ENCODE results near the gene ELOF1.

Gene ELOF1

GRCh38 chr19:11507370-11508078 lies 51.5 kb downstream of the ELOF1 start:
- H3K4me3 ChIP-seq (ENCODE audit: low read depth, low read length): no peak overlapping the region
- no peak for DNase-seq (ENCODE audit: low read depth)
- TF ChIP-seq, protein P1, sequence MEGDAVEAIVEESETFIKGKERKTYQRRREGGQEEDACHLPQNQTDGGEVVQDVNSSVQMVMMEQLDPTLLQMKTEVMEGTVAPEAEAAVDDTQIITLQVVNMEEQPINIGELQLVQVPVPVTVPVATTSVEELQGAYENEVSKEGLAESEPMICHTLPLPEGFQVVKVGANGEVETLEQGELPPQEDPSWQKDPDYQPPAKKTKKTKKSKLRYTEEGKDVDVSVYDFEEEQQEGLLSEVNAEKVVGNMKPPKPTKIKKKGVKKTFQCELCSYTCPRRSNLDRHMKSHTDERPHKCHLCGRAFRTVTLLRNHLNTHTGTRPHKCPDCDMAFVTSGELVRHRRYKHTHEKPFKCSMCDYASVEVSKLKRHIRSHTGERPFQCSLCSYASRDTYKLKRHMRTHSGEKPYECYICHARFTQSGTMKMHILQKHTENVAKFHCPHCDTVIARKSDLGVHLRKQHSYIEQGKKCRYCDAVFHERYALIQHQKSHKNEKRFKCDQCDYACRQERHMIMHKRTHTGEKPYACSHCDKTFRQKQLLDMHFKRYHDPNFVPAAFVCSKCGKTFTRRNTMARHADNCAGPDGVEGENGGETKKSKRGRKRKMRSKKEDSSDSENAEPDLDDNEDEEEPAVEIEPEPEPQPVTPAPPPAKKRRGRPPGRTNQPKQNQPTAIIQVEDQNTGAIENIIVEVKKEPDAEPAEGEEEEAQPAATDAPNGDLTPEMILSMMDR (IDR thresholded peaks at IDR 0.05; ENCODE audit: control insufficient read depth, extremely low read depth, insufficient read depth): no peak

DNA sequence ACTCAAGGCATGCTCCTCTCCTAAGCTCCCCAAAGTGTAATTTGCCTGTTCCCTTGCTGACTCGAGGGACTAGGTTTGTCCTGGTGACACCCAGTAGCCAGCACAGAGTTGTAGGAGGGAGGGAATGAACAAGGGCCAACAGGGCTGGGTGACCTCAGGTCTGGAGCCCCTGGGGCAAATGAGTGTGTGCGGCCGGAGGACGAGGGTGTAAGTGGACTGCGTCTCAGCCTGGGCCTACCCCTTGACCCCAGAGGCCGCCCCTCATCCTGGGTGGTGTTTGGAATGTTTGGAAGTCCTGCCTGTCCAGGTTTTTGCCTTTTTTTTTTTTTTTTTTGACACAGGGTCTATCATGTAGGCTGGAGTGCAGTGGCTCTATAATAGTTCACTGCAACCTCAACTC lies 52.1 kb downstream of the ELOF1 start:
- TF ChIP-seq, protein P1 (IDR thresholded peaks at IDR 0.05; ENCODE audit: control insufficient read depth, extremely low read depth, insufficient read depth): no peak
- no peak for DNase-seq (ENCODE audit: low read depth)
- H3K4me3 ChIP-seq (ENCODE audit: low read depth, low read length): peak overlapping the region; percentile 81

DNA sequence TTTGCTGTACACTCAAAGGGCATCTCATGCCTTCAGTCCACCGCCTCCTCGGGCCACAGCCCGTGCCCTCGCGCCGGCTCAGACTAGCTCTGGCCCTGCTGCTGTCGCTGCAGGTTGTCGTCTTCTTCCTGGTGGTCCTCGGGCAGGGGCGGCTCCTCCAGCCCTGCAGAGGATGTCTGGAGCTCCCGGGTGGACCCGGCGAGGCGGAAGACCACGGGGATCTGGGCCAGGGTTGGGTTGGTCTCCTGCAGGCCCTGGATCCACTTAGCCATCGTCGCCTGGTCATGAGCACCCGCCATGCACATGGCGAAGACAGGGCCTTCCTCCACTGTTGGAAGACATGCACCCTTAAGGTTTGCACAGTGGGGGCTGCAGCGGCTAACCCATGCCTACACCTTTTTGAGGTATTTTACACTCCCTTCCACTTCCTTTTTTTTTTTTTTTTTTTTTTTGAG lies 52.9 kb downstream of the ELOF1 start:
- DNase-seq (ENCODE audit: low read depth): no peak
- H3K4me3 ChIP-seq (ENCODE audit: low read depth, low read length): peak overlapping the region; percentile 81
- TF ChIP-seq, protein P1 (IDR thresholded peaks at IDR 0.05; ENCODE audit: control insufficient read depth, extremely low read depth, insufficient read depth): no peak

GRCh38 chr19:11505504-11506100 lies 53.4 kb downstream of the ELOF1 start, which contains the start of gene ZNF653:
Gene ZNF653, minus strand, starts transcription at chr19:11505839. Its CDS starts 53 bp downstream, at chr19:11505786.
- DNase-seq (ENCODE audit: low read depth): peak; percentile 82
- TF ChIP-seq, protein P1 (IDR thresholded peaks at IDR 0.05; ENCODE audit: control insufficient read depth, extremely low read depth, insufficient read depth): no peak
- H3K4me3 ChIP-seq (ENCODE audit: low read depth, low read length): peak within 1 kb of the TSS; percentile 81

DNA sequence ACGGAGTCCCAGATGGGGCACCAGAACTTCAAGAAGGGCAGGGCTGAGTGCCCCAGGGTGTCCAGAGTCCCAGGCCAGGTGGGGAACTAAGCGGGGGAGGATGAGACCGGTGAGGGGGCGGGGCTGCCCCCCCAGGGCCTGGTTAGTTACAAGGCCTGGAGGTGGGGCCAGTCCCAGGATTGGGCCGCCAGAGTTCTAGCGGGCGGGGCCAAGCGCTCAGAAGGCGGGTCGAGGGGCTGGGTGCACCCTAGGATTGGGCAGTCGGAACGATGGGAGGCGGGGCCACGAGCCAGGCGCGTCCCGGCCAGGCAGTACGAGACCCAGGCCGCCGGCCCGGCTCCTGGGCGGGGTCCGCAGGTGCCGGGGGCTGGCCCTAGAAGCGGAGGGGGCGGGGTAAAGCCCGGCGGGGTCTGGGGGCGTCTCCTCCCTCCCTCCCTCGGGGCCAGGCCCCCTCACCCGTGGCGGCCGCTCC lies 54.0 kb downstream of the ELOF1 start:
- peak overlapping the region; percentile 81 for H3K4me3 ChIP-seq (ENCODE audit: low read depth, low read length)
- peak; percentile 89 for DNase-seq (ENCODE audit: low read depth)
- TF ChIP-seq, protein P1 (IDR thresholded peaks at IDR 0.05; ENCODE audit: control insufficient read depth, extremely low read depth, insufficient read depth): no peak

DNA sequence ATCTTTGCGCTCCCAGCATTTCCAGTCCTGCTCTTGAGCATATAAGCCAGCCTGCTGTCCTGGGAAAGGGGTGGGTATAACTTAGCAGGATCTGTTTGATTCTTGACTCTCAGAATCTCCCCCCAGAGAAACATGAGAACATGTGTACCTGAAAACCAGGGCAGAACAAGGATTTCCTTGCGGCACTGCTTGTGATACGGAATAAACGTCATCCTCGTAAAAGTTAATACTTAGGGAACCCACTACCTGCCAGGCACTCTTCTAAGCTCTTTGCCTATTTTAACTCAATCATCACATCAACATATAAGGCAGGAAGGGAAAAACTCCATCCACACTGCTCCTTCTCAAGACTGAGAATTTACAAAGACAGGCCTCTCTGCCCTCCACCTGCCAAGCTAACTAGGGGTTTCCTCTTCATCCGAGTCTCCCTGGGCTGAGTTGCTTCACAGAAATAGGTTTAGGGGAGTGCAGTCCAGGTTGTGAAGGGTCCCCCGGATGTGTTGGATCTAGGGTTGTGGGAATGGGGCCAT lies 54.5 kb downstream of the ELOF1 start:
- TF ChIP-seq, protein P1 (IDR thresholded peaks at IDR 0.05; ENCODE audit: control insufficient read depth, extremely low read depth, insufficient read depth): no peak
- no peak for DNase-seq (ENCODE audit: low read depth)
- H3K4me3 ChIP-seq (ENCODE audit: low read depth, low read length): peak overlapping the region; percentile 81

Measured in LNCaP clone FGC (cell line).